ENCODE measurements around the gene MARCHF2.

MARCHF2 gene

DNA sequence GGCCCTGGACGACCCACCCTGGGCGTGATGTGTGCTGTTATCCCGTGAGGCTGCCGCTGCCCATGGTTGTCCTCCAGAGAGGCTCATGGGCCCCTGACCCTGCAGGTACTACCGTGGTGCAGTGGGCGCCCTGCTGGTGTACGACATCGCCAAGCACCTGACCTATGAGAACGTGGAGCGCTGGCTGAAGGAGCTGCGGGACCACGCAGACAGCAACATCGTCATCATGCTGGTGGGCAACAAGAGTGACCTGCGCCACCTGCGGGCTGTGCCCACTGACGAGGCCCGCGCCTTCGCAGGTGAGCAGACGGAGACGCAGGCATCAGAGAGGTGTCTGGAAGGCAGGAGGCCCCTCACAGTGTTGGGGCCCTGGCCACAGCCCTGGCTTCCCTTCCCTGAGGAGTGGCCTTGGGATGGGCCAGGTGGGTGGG lies 11.1 kb upstream of the MARCHF2 start:
- no peak overlapping the region for H2AFZ ChIP-seq (ENCODE audit: low read length)
- no peak overlapping the region for H3K9ac ChIP-seq (ENCODE audit: low read depth, low read length, poor library complexity)
- peak overlapping the region; percentile 11 for H2BK5ac ChIP-seq (ENCODE audit: low read length)
- no peak overlapping the region for H3K4me3 ChIP-seq (ENCODE audit: low read length in 2 of 2)
- no peak overlapping the region for H2BK15ac ChIP-seq (ENCODE audit: low read length)
- H3K4me2 ChIP-seq (ENCODE audit: insufficient read depth, low read length, poor library complexity, severe bottlenecking), result no peak overlapping the region
- no peak overlapping the region for H2BK120ac ChIP-seq (ENCODE audit: low read depth, low read length)
- no peaks in the 10 kb centered on the region for H3K27me3 ChIP-seq (ENCODE audit: control insufficient read depth in 3 of 3, insufficient read depth in 3 of 3, low read depth in 1 of 3, low read length in 3 of 3)
- H3K9me3 ChIP-seq (replicated peaks in 1 of 2; ENCODE audit: control insufficient read depth in 2 of 2, insufficient read depth in 1 of 2, low read depth in 1 of 2, low read length in 2 of 2), result peaks cover 0 to 1% of the 10 kb centered on the region in 2 donors
- H3K4me1 ChIP-seq (ENCODE audit: control insufficient read depth in 2 of 2, insufficient read depth in 1 of 2, low read depth in 1 of 2, low read length in 2 of 2), result no peaks in the 10 kb centered on the region
- H2AK5ac ChIP-seq (ENCODE audit: low read depth, low read length), result no peak overlapping the region
- H4K91ac ChIP-seq (ENCODE audit: low read depth, low read length, poor library complexity), result no peak overlapping the region
- WGBS, 2 donors (ENCODE audit: extremely low coverage in 2 of 2, insufficient read length in 2 of 2, insufficient replicate concordance in 1 of 2), result no CpG with 5 or more reads among the region's 21 CpGs
- H3K36me3 ChIP-seq (replicated peaks in 1 of 2; ENCODE audit: control insufficient read depth in 2 of 2, insufficient read depth in 2 of 2, low read length in 2 of 2), result peaks cover 20 to 72% of the 10 kb centered on the region in 2 donors
- H3K23ac ChIP-seq (ENCODE audit: low read depth, low read length, poor library complexity), result no peak overlapping the region
- no peak overlapping the region for H3K27ac ChIP-seq (replicated peaks; ENCODE audit: low read length)
- no peak overlapping the region for H3K4ac ChIP-seq (ENCODE audit: low read length)
- H3K14ac ChIP-seq (ENCODE audit: low read length), result no peak overlapping the region
- no peak overlapping the region for H3K18ac ChIP-seq (ENCODE audit: low read length)
- no peak overlapping the region for H4K8ac ChIP-seq (ENCODE audit: low read depth, low read length)
- DNase-seq (ENCODE audit: low spot score), result no peak
- peaks cover 25% of the 10 kb centered on the region for H3K79me1 ChIP-seq (ENCODE audit: low read depth, low read length)
- no peak overlapping the region for H2BK12ac ChIP-seq (ENCODE audit: low read length)

DNA sequence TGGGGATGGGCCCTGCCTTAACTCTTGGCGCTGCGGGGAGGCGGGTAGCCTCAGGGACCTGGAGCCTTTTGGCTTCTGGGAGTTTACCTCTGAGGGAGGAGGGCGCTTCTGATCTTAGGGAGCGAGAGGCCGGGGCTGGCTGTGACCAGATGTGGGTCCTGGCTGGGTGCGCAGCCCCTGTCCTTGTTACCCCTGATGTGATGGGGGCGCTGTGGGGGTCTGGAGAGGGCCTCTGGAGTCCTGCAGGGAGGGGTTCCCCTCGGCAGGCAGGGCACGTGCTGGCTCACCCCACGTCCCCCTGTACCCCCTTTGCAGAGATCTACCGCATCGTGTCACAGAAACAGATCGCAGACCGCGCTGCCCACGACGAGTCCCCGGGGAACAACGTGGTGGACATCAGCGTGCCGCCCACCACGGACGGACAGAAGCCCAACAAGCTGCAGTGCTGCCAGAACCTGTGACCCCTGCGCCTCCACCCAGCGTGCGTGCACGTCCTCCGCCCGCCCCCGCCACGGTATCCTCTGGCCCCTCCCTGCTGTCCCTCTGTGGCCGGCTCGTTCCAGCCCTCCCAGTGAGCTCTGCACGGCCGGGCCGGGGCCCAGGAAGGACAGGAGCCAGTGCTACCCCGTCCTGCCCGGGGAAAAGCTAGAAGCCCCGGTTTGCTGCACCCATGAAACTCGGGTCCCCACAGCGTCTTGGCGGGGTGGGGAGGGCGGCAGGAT lies 9.8 kb upstream of the MARCHF2 start:
- Histone ChIP-seq H2BK12ac (ENCODE audit: low read length) (no peak overlapping the region), H3K4me1 (ENCODE audit: control insufficient read depth in 2 of 2, insufficient read depth in 1 of 2, low read depth in 1 of 2, low read length in 2 of 2) (no peaks in the 10 kb centered on the region), H3K23ac (ENCODE audit: low read depth, low read length, poor library complexity) (no peak overlapping the region), H2BK5ac (ENCODE audit: low read length) (no peak overlapping the region), H3K79me1 (ENCODE audit: low read depth, low read length) (peaks cover 17% of the 10 kb centered on the region), H3K4ac (ENCODE audit: low read length) (no peak overlapping the region), H2AK5ac (ENCODE audit: low read depth, low read length) (no peak overlapping the region), H3K27ac (replicated peaks; ENCODE audit: low read length) (no peak overlapping the region), H3K18ac (ENCODE audit: low read length) (peak overlapping the region; percentile 28), H3K27me3 (ENCODE audit: control insufficient read depth in 3 of 3, insufficient read depth in 3 of 3, low read depth in 1 of 3, low read length in 3 of 3) (no peaks in the 10 kb centered on the region), H3K4me3 (ENCODE audit: low read length in 2 of 2) (no peak overlapping the region), H2BK120ac (ENCODE audit: low read depth, low read length) (no peak overlapping the region), H2AFZ (ENCODE audit: low read length) (no peak overlapping the region), H3K9ac (ENCODE audit: low read depth, low read length, poor library complexity) (no peak overlapping the region), H3K36me3 (replicated peaks in 1 of 2; ENCODE audit: control insufficient read depth in 2 of 2, insufficient read depth in 2 of 2, low read length in 2 of 2) (peaks cover 20 to 67% of the 10 kb centered on the region in 2 donors), H2BK15ac (ENCODE audit: low read length) (no peak overlapping the region), H3K4me2 (ENCODE audit: insufficient read depth, low read length, poor library complexity, severe bottlenecking) (no peak overlapping the region), H3K14ac (ENCODE audit: low read length) (no peak overlapping the region), H4K8ac (ENCODE audit: low read depth, low read length) (no peak overlapping the region), H3K9me3 (replicated peaks in 1 of 2; ENCODE audit: control insufficient read depth in 2 of 2, insufficient read depth in 1 of 2, low read depth in 1 of 2, low read length in 2 of 2) (peaks cover 0 to 1% of the 10 kb centered on the region in 2 donors), H4K91ac (ENCODE audit: low read depth, low read length, poor library complexity) (no peak overlapping the region)
- no peak for DNase-seq (ENCODE audit: low spot score)
- no CpG with 5 or more reads among the region's 44 CpGs for WGBS, 2 donors (ENCODE audit: extremely low coverage in 2 of 2, insufficient read length in 2 of 2, insufficient replicate concordance in 1 of 2)

DNA sequence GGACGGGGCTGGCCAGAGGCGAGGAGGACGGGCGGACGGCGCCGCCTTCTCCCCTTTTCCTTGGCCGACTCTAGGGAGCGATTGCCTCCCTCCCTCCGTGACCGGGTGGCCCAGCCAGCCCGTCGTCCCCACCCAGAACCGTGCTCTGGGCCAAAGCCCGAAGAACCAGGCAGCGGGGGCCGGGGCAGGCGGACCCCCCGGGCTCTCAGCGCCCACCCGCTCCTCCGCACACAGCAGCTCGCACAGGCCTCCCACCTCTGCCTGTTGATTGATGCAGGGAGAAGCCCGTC lies 9.3 kb upstream of the MARCHF2 start:
- Histone ChIP-seq H3K4ac (ENCODE audit: low read length) (no peak overlapping the region), H3K27me3 (ENCODE audit: control insufficient read depth in 3 of 3, insufficient read depth in 3 of 3, low read depth in 1 of 3, low read length in 3 of 3) (no peaks in the 10 kb centered on the region), H2BK5ac (ENCODE audit: low read length) (no peak overlapping the region), H3K18ac (ENCODE audit: low read length) (no peak overlapping the region), H3K4me3 (ENCODE audit: low read length in 2 of 2) (no peak overlapping the region), H2AFZ (ENCODE audit: low read length) (no peak overlapping the region), H3K79me1 (ENCODE audit: low read depth, low read length) (peaks cover 15% of the 10 kb centered on the region), H4K8ac (ENCODE audit: low read depth, low read length) (no peak overlapping the region), H2BK15ac (ENCODE audit: low read length) (no peak overlapping the region), H3K4me1 (ENCODE audit: control insufficient read depth in 2 of 2, insufficient read depth in 1 of 2, low read depth in 1 of 2, low read length in 2 of 2) (no peaks in the 10 kb centered on the region), H3K36me3 (replicated peaks in 1 of 2; ENCODE audit: control insufficient read depth in 2 of 2, insufficient read depth in 2 of 2, low read length in 2 of 2) (peaks cover 20 to 64% of the 10 kb centered on the region in 2 donors), H3K14ac (ENCODE audit: low read length) (no peak overlapping the region), H3K23ac (ENCODE audit: low read depth, low read length, poor library complexity) (no peak overlapping the region), H2BK120ac (ENCODE audit: low read depth, low read length) (no peak overlapping the region), H3K9me3 (replicated peaks in 1 of 2; ENCODE audit: control insufficient read depth in 2 of 2, insufficient read depth in 1 of 2, low read depth in 1 of 2, low read length in 2 of 2) (peaks cover 0 to 1% of the 10 kb centered on the region in 2 donors), H4K91ac (ENCODE audit: low read depth, low read length, poor library complexity) (no peak overlapping the region), H2AK5ac (ENCODE audit: low read depth, low read length) (no peak overlapping the region), H3K4me2 (ENCODE audit: insufficient read depth, low read length, poor library complexity, severe bottlenecking) (no peak overlapping the region), H3K9ac (ENCODE audit: low read depth, low read length, poor library complexity) (no peak overlapping the region), H2BK12ac (ENCODE audit: low read length) (no peak overlapping the region), H3K27ac (replicated peaks; ENCODE audit: low read length) (no peak overlapping the region)
- DNase-seq (ENCODE audit: low spot score), result no peak
- WGBS, 2 donors (ENCODE audit: extremely low coverage in 2 of 2, insufficient read length in 2 of 2, insufficient replicate concordance in 1 of 2), result no CpG with 5 or more reads among the region's 24 CpGs

DNA sequence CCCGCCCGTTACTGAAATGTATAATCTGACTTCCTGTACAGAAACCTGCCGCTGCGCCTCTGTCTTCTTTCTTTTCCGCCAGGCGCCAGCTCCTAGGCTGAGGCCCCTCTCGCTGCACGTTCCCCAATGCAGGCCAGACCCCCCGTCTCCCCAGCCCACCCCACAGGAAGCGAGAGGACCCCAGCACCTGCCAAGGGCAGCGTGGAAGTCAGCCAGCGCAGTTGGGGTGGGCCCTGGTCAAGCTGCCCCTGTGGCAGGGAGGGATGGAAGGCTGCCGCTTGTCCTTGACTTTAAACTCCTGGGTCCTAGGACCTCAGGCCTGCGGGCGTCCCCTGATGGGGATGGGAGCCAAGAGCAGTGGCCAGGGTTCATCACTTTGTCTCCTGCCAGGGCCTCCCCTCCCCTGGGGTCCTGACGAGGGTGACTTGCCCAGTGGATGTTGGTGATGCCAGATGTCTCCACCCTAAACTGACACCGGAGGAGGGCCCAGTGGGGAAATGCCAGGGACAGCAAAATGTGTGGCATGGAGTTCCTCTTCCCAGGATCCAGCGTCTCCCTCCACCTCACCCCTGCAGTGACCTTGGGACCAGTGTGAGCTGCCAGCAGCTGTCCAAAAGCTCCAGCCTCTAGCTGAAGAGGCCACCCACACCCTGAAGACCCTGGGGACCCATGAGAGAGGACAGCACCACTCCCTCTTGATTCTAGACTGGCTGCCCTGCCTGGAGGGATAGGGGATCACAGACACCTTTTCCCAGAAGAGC lies 8.5 kb upstream of the MARCHF2 start:
- Histone ChIP-seq H2BK120ac (ENCODE audit: low read depth, low read length) (no peak overlapping the region), H3K4me1 (ENCODE audit: control insufficient read depth in 2 of 2, insufficient read depth in 1 of 2, low read depth in 1 of 2, low read length in 2 of 2) (no peaks in the 10 kb centered on the region), H3K27ac (replicated peaks; ENCODE audit: low read length) (no peak overlapping the region), H2BK15ac (ENCODE audit: low read length) (no peak overlapping the region), H3K27me3 (ENCODE audit: control insufficient read depth in 3 of 3, insufficient read depth in 3 of 3, low read depth in 1 of 3, low read length in 3 of 3) (no peaks in the 10 kb centered on the region), H3K4ac (ENCODE audit: low read length) (no peak overlapping the region), H2AK5ac (ENCODE audit: low read depth, low read length) (no peak overlapping the region), H3K36me3 (replicated peaks in 1 of 2; ENCODE audit: control insufficient read depth in 2 of 2, insufficient read depth in 2 of 2, low read length in 2 of 2) (peaks cover 19 to 59% of the 10 kb centered on the region in 2 donors), H3K23ac (ENCODE audit: low read depth, low read length, poor library complexity) (peak overlapping the region; percentile 52), H3K9ac (ENCODE audit: low read depth, low read length, poor library complexity) (no peak overlapping the region), H2BK5ac (ENCODE audit: low read length) (no peak overlapping the region), H4K91ac (ENCODE audit: low read depth, low read length, poor library complexity) (no peak overlapping the region), H3K14ac (ENCODE audit: low read length) (no peak overlapping the region), H3K4me3 (ENCODE audit: low read length in 2 of 2) (no peak overlapping the region), H3K4me2 (ENCODE audit: insufficient read depth, low read length, poor library complexity, severe bottlenecking) (no peak overlapping the region), H3K9me3 (replicated peaks in 1 of 2; ENCODE audit: control insufficient read depth in 2 of 2, insufficient read depth in 1 of 2, low read depth in 1 of 2, low read length in 2 of 2) (peaks cover 0 to 1% of the 10 kb centered on the region in 2 donors), H3K18ac (ENCODE audit: low read length) (no peak overlapping the region), H3K79me1 (ENCODE audit: low read depth, low read length) (peaks cover 11% of the 10 kb centered on the region), H2BK12ac (ENCODE audit: low read length) (no peak overlapping the region), H2AFZ (ENCODE audit: low read length) (no peak overlapping the region), H4K8ac (ENCODE audit: low read depth, low read length) (no peak overlapping the region)
- no peak for DNase-seq (ENCODE audit: low spot score)
- no CpG with 5 or more reads among the region's 18 CpGs for WGBS, 2 donors (ENCODE audit: extremely low coverage in 2 of 2, insufficient read length in 2 of 2, insufficient replicate concordance in 1 of 2)

Data from neuronal stem cell (in vitro differentiated cells).